ENCODE measurements around the gene PLEKHG3.

Gene PLEKHG3

GRCh38 chr14:64759555-64759938 lies 55.3 kb downstream of the PLEKHG3 start:
- TF ChIP-seq, protein P1, sequence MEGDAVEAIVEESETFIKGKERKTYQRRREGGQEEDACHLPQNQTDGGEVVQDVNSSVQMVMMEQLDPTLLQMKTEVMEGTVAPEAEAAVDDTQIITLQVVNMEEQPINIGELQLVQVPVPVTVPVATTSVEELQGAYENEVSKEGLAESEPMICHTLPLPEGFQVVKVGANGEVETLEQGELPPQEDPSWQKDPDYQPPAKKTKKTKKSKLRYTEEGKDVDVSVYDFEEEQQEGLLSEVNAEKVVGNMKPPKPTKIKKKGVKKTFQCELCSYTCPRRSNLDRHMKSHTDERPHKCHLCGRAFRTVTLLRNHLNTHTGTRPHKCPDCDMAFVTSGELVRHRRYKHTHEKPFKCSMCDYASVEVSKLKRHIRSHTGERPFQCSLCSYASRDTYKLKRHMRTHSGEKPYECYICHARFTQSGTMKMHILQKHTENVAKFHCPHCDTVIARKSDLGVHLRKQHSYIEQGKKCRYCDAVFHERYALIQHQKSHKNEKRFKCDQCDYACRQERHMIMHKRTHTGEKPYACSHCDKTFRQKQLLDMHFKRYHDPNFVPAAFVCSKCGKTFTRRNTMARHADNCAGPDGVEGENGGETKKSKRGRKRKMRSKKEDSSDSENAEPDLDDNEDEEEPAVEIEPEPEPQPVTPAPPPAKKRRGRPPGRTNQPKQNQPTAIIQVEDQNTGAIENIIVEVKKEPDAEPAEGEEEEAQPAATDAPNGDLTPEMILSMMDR (conservative IDR thresholded peaks at IDR 0.05; ENCODE audit: control insufficient read depth, insufficient read depth, low read depth, low read length), result no peak
- no peak for DNase-seq (ENCODE audit: low read depth)
- no peak overlapping the region for H3K4me3 ChIP-seq (ENCODE audit: control insufficient read depth, low read depth, low read length)

DNA sequence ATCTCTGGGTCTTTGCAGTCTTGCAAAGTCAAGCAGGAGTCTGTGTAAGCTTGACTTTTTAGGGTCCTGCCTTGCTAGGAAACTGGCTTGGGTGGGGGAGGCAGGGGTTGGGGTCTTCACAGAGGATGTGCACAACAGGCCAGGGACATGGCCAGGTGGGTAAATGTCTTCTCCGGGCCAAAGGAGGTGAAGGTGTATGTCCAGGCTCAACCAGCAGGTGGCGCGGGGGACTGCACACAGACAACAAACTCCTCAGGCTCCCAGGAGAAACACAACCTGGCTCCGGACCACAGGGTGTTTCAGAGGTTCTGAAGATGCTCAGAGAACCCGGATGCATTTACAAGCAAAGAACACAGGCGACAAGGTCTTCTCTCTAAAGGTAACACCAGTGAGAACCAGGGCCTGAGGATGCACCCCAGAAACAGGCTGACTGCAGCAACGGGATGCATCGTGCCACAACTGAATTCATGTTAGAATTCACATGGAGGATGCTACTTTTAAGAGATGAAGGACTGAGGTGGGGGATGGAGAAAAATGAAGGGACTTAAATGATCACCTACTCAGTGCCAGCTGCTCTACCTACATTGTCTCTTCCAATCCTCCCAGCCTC lies 56.0 kb downstream of the PLEKHG3 start:
- no peak overlapping the region for H3K4me3 ChIP-seq (ENCODE audit: control insufficient read depth, low read depth, low read length)
- peak; percentile 45 for DNase-seq (ENCODE audit: low read depth)
- TF ChIP-seq, protein P1 (conservative IDR thresholded peaks at IDR 0.05; ENCODE audit: control insufficient read depth, insufficient read depth, low read depth, low read length), result peak; percentile 74

DNA sequence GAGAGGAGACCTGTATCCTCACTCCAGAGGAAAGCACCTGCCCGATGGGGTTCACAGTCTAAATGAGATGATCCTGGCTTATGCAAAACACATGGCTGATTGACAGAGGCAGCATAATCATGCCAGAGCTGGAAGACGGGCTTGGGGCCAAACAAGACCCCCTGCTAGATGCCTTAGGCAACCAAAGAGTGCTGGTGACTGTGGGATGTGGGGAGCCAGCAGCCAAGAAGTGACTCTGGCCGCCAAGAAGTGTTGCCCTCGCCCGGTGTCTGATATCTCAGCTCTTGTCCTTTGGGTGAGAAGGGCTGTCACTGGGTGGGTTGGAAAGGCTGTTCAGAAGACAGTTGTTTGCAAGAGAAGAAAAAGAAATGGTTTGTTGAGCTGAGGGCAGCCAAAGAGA lies 56.7 kb downstream of the PLEKHG3 start:
- TF ChIP-seq, protein P1 (conservative IDR thresholded peaks at IDR 0.05; ENCODE audit: control insufficient read depth, insufficient read depth, low read depth, low read length), result no peak
- DNase-seq (ENCODE audit: low read depth), result no peak
- no peak overlapping the region for H3K4me3 ChIP-seq (ENCODE audit: control insufficient read depth, low read depth, low read length)

GRCh38 chr14:64761441-64762043 lies 57.3 kb downstream of the PLEKHG3 start:
- TF ChIP-seq, protein P1 (conservative IDR thresholded peaks at IDR 0.05; ENCODE audit: control insufficient read depth, insufficient read depth, low read depth, low read length), result no peak
- DNase-seq (ENCODE audit: low read depth), result peak; percentile 31

DNA sequence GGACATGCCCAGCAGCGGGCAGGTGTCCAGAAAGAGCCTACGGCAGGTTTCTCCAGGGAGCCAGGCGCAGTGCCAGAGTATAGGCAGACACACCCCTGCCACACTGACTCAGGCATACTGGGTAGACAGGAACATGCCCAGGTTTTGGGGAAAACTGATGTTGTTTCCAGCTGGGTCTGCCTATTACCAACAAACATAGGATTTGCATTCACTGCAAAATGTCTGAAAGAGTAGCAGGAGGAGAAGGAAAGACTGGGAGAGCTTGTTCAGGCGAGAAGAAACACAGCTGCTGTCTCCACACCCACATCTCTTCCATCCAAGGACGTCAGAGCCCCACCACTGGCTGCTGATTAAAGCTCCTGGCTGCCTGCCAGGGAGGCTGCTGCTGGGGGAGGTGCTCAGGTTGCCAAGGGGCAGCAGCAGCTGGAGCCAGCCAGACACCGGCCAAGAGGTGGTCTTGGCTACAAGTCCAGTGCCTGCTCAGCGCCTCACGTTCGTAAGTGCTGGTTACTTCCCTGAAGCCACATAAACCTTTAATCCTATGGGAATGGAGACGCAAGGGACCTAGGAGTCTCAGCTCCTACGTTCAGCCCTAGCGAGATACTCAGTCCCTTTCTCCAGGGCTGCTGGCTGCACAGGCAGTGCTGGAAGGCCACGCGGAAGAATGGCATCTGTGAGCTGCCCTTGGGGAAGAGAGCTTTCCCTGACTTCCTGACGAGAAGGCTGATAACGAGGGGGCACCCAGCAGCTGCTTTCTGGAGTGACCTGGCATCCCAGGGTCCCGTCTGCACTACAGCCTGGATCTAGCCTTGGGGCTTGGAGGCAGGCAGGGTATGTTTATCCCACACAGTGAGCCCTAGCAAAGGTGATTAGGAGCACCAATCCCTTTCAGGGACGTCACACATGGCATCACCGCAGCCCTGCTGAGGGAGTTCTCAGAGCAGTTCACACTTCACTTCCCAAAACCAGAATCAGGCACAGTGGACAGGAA lies 58.1 kb downstream of the PLEKHG3 start:
- peak; percentile 86 for DNase-seq (ENCODE audit: low read depth)
- TF ChIP-seq, protein P1 (conservative IDR thresholded peaks at IDR 0.05; ENCODE audit: control insufficient read depth, insufficient read depth, low read depth, low read length), result no peak
- no peak overlapping the region for H3K4me3 ChIP-seq (ENCODE audit: control insufficient read depth, low read depth, low read length)

More at GRCh38 chr14:64761441-64762043, 57.3 kb downstream of the PLEKHG3 start:
- no peak overlapping the region for H3K4me3 ChIP-seq (ENCODE audit: control insufficient read depth, low read depth, low read length)

DNA sequence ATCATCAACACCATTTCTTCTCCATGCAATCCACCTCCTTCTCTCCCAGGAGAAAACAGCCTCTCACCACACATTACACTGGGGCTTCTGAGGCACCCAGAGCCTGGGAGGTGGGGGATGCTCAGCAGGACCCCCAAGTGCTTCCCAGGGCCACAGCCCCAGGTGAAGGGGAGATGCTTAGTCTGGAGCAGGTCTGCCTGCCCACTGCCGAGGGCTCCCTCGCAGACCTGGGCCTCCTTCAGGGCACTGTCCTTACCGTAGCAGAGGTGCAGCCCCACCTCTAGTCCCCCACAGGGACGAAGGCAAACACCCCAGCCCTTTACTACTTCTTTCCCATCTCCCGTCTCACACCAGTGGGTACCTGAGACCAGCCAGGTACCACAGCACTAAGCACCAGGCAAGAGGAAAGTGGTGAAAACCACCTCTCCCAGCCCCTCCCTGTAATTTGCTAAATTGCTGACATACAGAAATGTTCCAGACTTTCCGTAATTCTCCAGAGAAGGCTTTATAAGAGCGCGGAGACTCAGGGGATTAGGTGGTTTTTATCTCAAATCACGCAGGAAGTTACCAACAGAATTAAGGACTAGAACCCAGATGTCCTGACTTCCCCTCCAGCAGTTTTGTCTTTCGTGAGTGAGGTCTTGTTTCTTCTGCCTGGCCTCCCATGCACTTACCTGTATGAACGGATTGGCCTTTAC lies 59.0 kb downstream of the PLEKHG3 start:
- TF ChIP-seq, protein P1 (conservative IDR thresholded peaks at IDR 0.05; ENCODE audit: control insufficient read depth, insufficient read depth, low read depth, low read length), result no peak
- H3K4me3 ChIP-seq (ENCODE audit: control insufficient read depth, low read depth, low read length), result no peak overlapping the region

More for the DNA sequence above, 59.0 kb downstream of the PLEKHG3 start:
- no peak for DNase-seq (ENCODE audit: low read depth)
